VCaP (cell line): ENCODE measurements around the gene FAM161B.
"Not testable (repeated sequence)": the region's sequence is repeated elsewhere in the genome, so short reads cannot be mapped to it uniquely, and the experiment has no call there.

Experiments used
- H3K27ac ChIP-seq: fragments of 450-650 bp; 2 replicates; pipeline ENCODE4 v1.5.1; 2017
- TF ChIP-seq, protein P1 (sequence below): fragments of 450-650 bp; conservative IDR thresholded peaks from 2 replicates; pipeline ENCODE4 v1.5.1; 2017; ENCODE audit warnings: mild to moderate bottlenecking, moderate library complexity

Gene FAM161B

DNA sequence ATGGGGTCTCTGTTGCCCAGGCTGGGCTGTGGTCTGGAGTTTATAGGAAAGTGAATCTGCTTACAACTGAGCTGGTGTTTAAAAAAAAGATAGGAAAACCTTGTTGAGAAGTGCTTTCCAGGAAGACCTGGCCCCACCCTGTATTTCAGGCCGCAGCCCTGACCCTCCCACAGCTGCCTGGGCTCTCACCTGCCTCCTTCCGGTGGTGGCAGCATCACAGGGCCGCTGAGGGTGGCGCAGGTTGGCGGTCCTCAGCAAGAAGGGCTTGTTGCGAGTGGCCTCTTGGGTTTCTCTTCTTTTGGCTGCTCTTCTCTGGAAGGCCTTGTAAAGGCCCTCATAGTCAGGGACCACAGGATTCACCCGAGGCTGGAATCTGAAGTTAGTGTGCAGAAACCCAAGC lies 7.7 kb downstream of the FAM161B start:
- H3K27ac ChIP-seq: no peak overlapping the region
- TF ChIP-seq, protein P1, sequence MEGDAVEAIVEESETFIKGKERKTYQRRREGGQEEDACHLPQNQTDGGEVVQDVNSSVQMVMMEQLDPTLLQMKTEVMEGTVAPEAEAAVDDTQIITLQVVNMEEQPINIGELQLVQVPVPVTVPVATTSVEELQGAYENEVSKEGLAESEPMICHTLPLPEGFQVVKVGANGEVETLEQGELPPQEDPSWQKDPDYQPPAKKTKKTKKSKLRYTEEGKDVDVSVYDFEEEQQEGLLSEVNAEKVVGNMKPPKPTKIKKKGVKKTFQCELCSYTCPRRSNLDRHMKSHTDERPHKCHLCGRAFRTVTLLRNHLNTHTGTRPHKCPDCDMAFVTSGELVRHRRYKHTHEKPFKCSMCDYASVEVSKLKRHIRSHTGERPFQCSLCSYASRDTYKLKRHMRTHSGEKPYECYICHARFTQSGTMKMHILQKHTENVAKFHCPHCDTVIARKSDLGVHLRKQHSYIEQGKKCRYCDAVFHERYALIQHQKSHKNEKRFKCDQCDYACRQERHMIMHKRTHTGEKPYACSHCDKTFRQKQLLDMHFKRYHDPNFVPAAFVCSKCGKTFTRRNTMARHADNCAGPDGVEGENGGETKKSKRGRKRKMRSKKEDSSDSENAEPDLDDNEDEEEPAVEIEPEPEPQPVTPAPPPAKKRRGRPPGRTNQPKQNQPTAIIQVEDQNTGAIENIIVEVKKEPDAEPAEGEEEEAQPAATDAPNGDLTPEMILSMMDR: no peak

DNA sequence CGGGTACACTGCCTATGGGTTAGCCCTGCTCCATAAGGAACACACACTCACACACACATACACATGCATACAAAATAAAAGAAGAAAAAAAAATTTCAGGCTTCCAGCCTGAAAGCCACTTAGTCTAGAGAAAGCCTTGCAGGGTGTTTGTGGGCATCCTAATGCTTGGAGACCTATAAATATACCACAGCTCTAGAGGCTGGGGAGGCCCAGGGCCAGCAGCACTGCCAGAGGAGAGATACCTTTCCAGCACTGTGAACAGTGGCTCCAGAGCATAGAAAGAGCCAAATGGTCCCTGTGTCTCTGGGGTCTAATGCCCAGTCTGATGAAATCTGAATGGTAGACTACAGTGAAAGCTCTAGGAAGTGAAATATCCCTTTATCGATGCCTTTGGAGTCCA lies 12.9 kb downstream of the FAM161B start:
- TF ChIP-seq, protein P1: no peak
- H3K27ac ChIP-seq: no peak overlapping the region

DNA sequence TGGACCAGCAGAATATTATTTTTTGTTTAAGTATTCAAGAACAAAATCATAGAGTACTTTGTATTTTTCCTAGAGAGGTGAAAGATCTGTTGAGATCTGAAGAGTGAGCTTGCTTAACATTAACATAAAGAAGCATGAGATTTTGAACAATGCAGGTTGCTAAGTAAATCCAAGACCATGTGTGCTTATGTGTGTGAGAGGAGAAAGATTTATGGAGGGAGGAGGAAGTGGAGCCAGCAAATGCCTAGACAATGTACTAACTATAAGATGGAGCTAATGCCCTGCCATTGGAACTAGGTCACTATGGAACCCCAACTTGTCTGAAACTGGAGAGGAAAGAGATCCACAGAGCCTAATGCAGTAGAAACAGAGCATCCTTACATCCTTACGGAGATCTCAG lies 13.3 kb downstream of the FAM161B start:
- TF ChIP-seq, protein P1: no peak
- H3K27ac ChIP-seq: no peak overlapping the region

DNA sequence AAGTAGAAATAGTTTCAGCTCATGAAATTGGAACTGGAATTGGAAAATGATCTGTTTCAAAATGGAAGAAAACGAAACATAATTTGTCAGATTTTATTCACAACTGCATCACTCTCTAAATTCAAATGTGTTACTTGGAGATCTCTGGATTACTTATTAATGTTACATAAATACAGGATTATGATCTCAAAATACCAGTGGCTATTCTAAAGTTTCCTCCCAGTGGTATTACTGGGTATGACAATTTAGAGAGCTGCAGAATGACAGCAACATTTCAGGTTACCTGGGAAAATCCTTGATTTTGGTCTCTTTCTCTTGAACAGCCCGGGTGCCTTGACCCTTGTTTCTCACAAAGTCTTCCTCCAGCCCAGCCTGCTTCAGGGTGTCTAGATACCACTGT lies 14.2 kb downstream of the FAM161B start:
- TF ChIP-seq, protein P1: peak; percentile 66

DNA sequence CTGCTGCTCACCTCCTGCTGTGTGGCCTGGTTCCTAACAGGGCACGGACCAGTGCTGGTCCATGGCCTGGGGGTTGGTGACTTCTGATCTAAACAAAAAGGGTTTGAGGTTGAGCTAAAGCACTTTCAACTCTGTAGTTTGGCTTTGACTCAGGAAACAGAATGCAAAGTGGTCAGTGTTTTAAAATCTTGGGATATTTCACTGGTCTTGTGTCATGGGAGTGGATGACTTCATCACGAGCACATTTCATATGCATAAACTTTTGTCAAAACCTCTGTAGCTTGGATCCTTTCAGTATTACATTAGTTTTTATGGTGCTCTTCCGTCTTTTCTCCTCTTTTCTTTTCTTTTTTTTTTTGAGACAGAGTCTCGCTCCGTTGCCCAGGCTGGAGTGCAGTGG lies 25.6 kb downstream of the FAM161B start:
- TF ChIP-seq, protein P1: no peak
- no peak overlapping the region for H3K27ac ChIP-seq

More for the DNA sequence above, 14.2 kb downstream of the FAM161B start:
- H3K27ac ChIP-seq: no peak overlapping the region

DNA sequence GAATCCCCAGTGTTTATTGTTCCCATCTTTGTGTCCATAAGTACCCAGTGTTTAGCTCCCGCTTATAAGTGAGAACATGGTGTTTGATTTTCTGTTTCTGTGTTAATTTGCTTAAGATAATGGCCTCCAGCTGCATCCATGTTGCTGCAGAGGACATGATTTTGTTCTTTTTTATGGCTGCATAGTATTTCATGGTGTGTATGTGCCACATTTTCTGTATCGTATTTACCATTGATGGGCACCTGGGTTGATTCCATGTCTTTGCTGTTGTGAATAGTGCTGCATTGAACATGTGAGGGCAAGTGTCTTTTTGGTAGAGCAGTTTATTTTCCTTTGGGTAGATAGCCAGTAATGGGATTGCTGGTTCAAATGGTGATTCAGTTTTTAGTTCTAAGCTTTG lies 30.4 kb downstream of the FAM161B start:
- not testable (repeated sequence) for H3K27ac ChIP-seq

DNA sequence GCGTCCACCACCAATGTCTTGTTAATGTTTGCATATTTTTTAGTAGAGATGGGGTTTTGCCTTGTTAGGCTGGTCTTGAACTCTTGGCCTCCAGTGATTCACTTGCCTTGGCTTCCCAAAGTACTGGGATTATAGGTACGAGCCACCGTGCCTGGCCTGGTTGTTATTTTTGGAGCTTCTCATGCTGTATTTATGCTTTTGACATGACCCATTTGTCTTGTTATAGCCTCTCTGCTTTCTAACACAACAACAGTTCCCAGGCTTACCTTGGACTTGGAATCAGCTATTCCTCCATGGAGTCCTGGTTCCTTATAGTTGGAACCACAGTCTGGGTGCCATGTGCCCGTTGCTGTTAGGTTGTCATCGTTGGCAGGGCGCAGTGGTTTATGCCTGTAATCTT lies 33.6 kb downstream of the FAM161B start:
- TF ChIP-seq, protein P1: no peak
- H3K27ac ChIP-seq: no peak overlapping the region

DNA sequence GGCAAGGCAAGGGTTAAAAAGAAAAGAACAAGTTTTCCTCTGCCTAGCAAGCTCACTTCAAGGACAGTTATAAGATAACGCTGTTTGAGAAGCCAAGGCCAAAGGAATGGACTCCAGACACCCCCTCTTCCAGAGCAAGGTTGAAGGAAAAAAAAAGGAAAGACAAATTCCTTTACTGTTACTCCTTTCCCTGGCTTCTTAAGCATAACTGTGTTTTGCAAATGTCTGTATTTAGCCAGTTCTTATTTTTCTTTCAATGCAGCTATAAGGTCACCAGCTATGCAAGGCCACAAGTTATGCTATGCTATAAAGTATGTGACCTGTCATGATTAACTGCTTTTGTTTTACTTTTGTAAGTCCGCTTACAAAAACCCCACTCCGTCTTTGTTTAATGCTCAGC lies 36.6 kb downstream of the FAM161B start:
- no peak overlapping the region for H3K27ac ChIP-seq
- TF ChIP-seq, protein P1: no peak
